Effector CD4-positive, alpha-beta T cell (primary cell): ENCODE measurements around the gene ICAM2.

Source experiments
- DNase-seq: peaks from one replicate; pipeline ENCODE4 v3.0.0-alpha.2; 2020
- total RNA-seq: gene quantifications from one replicate; lab custom pipeline; 2026; lab: John Stamatoyannopoulos, UW

Gene ICAM2
- 74.1 reads per million, percentile 76 among the genes with 10 or more reads in this experiment for total RNA-seq

GRCh38 chr17:64020056-64020766, at the start of gene ICAM2:
ICAM2 (minus strand) TSS chr17:64020633; CDS start chr17:64006691, 13,942 bp downstream.
- peak; percentile 89 for DNase-seq

GRCh38 chr17:64070213-64070612, 49.8 kb upstream of the ICAM2 start:
- no peak for DNase-seq

- no peak for DNase-seq
Observed at GRCh38 chr17:64069143-64069542, 48.7 kb upstream of the ICAM2 start.

GRCh38 chr17:64067657-64068056, 47.2 kb upstream of the ICAM2 start:
- DNase-seq = no peak

- peak; percentile 14 for DNase-seq
Observed at GRCh38 chr17:64066716-64067115, 46.3 kb upstream of the ICAM2 start.

GRCh38 chr17:64065161-64065560, 44.7 kb upstream of the ICAM2 start:
- no peak for DNase-seq

GRCh38 chr17:64064331-64064730, 43.9 kb upstream of the ICAM2 start:
- no peak for DNase-seq

GRCh38 chr17:64063766-64064224, 43.4 kb upstream of the ICAM2 start:
- peak; percentile 35 for DNase-seq

GRCh38 chr17:64063088-64063487, 42.7 kb upstream of the ICAM2 start:
- DNase-seq = no peak

- no peak for DNase-seq
Observed at GRCh38 chr17:64061178-64061898, 40.9 kb upstream of the ICAM2 start.

- no peak for DNase-seq
Observed at GRCh38 chr17:64060331-64060730, 39.9 kb upstream of the ICAM2 start.

- DNase-seq = no peak
Observed at GRCh38 chr17:64059756-64060155, 39.3 kb upstream of the ICAM2 start.

- no peak for DNase-seq
Observed at GRCh38 chr17:64058621-64059020, 38.2 kb upstream of the ICAM2 start.

GRCh38 chr17:64057701-64058263, 37.3 kb upstream of the ICAM2 start:
- no peak for DNase-seq

- no peak for DNase-seq
Observed at GRCh38 chr17:64056269-64057005, 36.0 kb upstream of the ICAM2 start.

GRCh38 chr17:64055183-64056142, 35.0 kb upstream of the ICAM2 start:
- DNase-seq = no peak

GRCh38 chr17:64054304-64054703, 33.9 kb upstream of the ICAM2 start:
- DNase-seq = no peak

- DNase-seq = no peak
Observed at GRCh38 chr17:64053101-64053500, 32.7 kb upstream of the ICAM2 start.

- DNase-seq = peak; percentile 17
Observed at GRCh38 chr17:64051153-64051552, 30.7 kb upstream of the ICAM2 start.

- no peak for DNase-seq
Observed at GRCh38 chr17:64048805-64049204, 28.4 kb upstream of the ICAM2 start.

GRCh38 chr17:64045176-64045575, 24.7 kb upstream of the ICAM2 start:
- DNase-seq = no peak
